Osteocyte (in vitro differentiated cells): ENCODE results near the gene MICALL1. TPM values are rescaled to one million over a fixed set of nuclear protein-coding genes. Genes with fewer than 3 reads are reported as not detected.

Experiments used
- DNase-seq: peaks from one replicate; pipeline ENCODE4 v3.0.0; 2021; ENCODE audit warnings: mixed read lengths; ENCODE audit not compliant: unreplicated experiment; ENCODE audit errors: extremely low spot score
- H3K27ac Mint-ChIP-seq: one replicate; pipeline ENCODE4 v1.8.0; 2021; ENCODE audit warnings: mild to moderate bottlenecking, mixed read lengths; ENCODE audit not compliant: unreplicated experiment
- H3K27me3 Mint-ChIP-seq: one replicate; pipeline ENCODE4 v1.8.0; 2021; ENCODE audit warnings: mixed read lengths; ENCODE audit not compliant: unreplicated experiment
- H3K36me3 Mint-ChIP-seq: one replicate; pipeline ENCODE4 v1.8.0; 2021; ENCODE audit warnings: mixed read lengths; ENCODE audit not compliant: unreplicated experiment
- H3K4me1 Mint-ChIP-seq: one replicate; pipeline ENCODE4 v1.8.0; 2021; ENCODE audit warnings: mixed read lengths; ENCODE audit not compliant: unreplicated experiment
- H3K4me3 Mint-ChIP-seq: one replicate; pipeline ENCODE4 v1.8.0; 2021; ENCODE audit warnings: mild to moderate bottlenecking, moderate library complexity, mixed read lengths; ENCODE audit not compliant: unreplicated experiment
- H3K9me3 Mint-ChIP-seq: one replicate; pipeline ENCODE4 v1.8.0; 2021; ENCODE audit warnings: mixed read lengths; ENCODE audit not compliant: unreplicated experiment
- total RNA-seq: library from RNA; stranded (reverse); gene quantifications from 2 replicates; pipeline ENCODE4 v1.2.1, GENCODE V29; 2021
- TF ChIP-seq, protein P1 (sequence below): fragments of 200-600 bp; sonication (generic); IDR thresholded peaks from 2 replicates; pipeline ENCODE4 v1.5.0; 2021; ENCODE audit warnings: antibody characterized with exemption, mild to moderate bottlenecking, moderate library complexity

MICALL1 gene
- total RNA-seq, 1 donor from 2014 or later = 51.2 TPM

DNA sequence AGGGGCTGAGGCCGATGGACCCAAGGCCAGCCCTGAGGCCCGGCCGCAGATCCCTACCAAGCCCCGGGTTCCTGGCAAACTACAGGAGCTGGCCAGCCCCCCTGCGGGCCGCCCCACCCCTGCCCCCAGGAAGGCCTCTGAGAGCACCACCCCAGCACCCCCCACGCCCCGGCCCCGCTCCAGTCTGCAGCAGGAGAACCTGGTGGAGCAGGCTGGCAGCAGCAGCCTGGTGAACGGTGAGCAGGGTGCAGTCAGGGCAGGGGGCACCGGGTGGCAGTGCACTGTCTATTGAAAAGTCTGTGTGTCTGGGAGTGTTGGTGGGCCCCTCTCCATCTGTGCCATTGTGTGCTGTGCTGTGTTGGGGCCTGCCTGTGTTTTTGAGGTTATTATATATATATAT is 16.1 kb downstream of the MICALL1 start:
- DNase-seq = no peak
- H3K27ac Mint-ChIP-seq = no peak overlapping the region
- no peaks in the 10 kb centered on the region for H3K4me1 Mint-ChIP-seq
- no peaks in the 10 kb centered on the region for H3K9me3 Mint-ChIP-seq
- no peaks in the 10 kb centered on the region for H3K27me3 Mint-ChIP-seq
- TF ChIP-seq, protein P1, sequence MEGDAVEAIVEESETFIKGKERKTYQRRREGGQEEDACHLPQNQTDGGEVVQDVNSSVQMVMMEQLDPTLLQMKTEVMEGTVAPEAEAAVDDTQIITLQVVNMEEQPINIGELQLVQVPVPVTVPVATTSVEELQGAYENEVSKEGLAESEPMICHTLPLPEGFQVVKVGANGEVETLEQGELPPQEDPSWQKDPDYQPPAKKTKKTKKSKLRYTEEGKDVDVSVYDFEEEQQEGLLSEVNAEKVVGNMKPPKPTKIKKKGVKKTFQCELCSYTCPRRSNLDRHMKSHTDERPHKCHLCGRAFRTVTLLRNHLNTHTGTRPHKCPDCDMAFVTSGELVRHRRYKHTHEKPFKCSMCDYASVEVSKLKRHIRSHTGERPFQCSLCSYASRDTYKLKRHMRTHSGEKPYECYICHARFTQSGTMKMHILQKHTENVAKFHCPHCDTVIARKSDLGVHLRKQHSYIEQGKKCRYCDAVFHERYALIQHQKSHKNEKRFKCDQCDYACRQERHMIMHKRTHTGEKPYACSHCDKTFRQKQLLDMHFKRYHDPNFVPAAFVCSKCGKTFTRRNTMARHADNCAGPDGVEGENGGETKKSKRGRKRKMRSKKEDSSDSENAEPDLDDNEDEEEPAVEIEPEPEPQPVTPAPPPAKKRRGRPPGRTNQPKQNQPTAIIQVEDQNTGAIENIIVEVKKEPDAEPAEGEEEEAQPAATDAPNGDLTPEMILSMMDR = no peak
- peaks cover 9% of the 10 kb centered on the region for H3K36me3 Mint-ChIP-seq
- H3K4me3 Mint-ChIP-seq = no peak overlapping the region

DNA sequence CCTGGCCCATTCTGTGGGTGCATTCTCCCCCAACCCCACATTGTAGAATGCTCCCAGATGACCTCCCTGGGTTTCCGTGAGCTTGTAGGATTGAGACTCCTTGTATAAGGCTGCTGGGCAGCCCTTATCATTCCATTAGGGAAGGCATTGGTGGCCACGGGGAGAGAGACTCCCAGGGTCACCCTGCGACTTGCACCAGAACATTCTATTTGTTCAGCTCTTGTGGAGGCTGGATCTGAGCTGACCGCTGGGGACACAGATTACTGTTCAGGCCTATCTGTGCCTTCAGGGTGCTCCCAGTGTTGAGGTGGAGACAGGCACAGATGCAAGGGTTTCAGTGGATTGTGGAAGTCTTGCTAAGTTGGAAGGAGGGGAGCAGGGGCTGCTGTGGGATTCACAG is 17.8 kb downstream of the MICALL1 start:
- Mint-ChIP-seq H3K9me3 (no peaks in the 10 kb centered on the region), H3K4me1 (no peaks in the 10 kb centered on the region), H3K4me3 (no peak overlapping the region), H3K27ac (no peak overlapping the region), H3K36me3 (peaks cover 19% of the 10 kb centered on the region), H3K27me3 (no peaks in the 10 kb centered on the region)
- TF ChIP-seq, protein P1 = no peak
- no peak for DNase-seq

DNA sequence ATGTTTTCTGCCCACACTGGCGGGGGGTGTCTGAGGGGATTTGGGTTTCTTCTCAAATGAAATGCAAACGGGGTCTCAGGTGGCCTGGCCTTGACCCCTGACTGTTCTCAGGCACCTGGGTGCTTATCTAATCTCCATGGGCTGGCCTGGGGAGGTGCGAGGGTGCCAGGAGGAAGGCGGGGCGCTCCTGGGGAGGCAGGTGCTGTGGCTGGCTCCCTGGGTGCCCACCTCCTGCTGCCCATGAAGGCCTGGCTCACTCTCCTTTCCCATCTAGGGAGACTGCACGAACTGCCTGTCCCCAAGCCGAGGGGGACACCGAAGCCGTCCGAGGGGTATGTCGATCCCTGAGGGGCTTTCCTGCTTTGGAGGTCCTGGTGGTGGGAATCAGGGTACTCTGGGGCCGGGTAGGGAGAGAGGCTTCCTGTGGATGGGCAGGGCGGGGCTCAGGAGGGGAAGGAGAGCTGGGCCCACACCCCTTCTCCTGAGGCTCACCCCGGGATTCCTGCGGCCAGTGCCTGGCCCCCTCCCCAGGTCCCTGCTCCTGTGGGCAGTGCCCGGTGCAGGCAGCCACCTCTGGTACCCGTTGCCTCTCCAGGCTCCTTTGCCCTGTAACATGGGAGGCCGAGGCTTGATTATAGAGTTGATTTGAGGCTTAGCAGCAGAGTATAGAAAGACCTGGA is 18.4 kb downstream of the MICALL1 start:
- Mint-ChIP-seq H3K27ac (no peak overlapping the region), H3K4me3 (no peak overlapping the region), H3K36me3 (peaks cover 23% of the 10 kb centered on the region), H3K27me3 (no peaks in the 10 kb centered on the region), H3K9me3 (no peaks in the 10 kb centered on the region), H3K4me1 (no peaks in the 10 kb centered on the region)
- DNase-seq = no peak
- TF ChIP-seq, protein P1 = no peak

DNA sequence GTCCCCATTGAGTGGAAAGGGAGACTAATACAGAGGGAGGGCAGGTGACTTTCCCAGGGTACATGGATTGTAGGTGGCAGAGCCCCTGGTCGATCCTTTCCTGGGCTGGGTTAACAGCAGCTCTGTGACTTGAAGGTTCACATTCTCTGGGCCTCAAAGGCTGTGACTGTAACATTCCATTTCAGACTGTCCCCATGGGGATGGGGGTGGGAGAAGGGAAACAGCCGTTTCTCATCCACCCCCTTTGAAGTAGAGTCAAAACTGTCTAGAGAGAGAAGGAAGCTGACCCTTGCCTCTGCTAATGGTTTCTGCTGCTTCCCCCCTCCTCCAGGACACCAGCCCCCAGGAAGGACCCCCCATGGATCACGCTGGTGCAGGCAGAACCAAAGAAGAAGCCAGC is 19.2 kb downstream of the MICALL1 start:
- Mint-ChIP-seq H3K27me3 (no peaks in the 10 kb centered on the region), H3K36me3 (peaks cover 18% of the 10 kb centered on the region), H3K9me3 (no peaks in the 10 kb centered on the region), H3K4me1 (peaks cover 3% of the 10 kb centered on the region), H3K27ac (no peak overlapping the region), H3K4me3 (no peak overlapping the region)
- no peak for DNase-seq
- TF ChIP-seq, protein P1 = no peak

DNA sequence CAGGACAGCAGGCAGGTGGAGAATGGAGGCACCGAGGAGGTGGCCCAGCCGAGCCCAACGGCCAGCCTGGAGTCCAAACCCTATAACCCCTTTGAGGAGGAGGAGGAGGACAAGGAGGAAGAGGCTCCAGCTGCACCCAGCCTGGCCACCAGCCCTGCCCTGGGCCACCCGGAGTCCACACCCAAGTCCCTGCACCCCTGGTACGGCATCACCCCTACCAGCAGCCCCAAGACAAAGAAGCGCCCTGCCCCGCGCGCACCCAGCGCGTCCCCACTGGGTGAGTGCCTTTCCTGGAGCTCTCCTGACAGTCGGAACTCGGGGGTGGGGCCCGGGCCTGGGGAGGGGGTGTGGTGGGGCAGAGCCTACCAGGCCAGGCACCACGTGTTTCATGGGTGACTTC is 19.7 kb downstream of the MICALL1 start:
- no peak overlapping the region for H3K4me3 Mint-ChIP-seq
- DNase-seq = no peak
- TF ChIP-seq, protein P1 = no peak
- H3K9me3 Mint-ChIP-seq = no peaks in the 10 kb centered on the region
- no peak overlapping the region for H3K27ac Mint-ChIP-seq
- H3K4me1 Mint-ChIP-seq = peaks cover 7% of the 10 kb centered on the region
- H3K36me3 Mint-ChIP-seq = peaks cover 18% of the 10 kb centered on the region
- H3K27me3 Mint-ChIP-seq = no peaks in the 10 kb centered on the region
